ENCODE data around the gene PRND. TPM values are rescaled to one million over a fixed set of nuclear protein-coding genes. Genes with fewer than 3 reads are reported as not detected.

The PRND gene
- total and polyA plus RNA-seq, 2 of the 4 experiments (the other 2 are of a cell fraction), result not detected

DNA sequence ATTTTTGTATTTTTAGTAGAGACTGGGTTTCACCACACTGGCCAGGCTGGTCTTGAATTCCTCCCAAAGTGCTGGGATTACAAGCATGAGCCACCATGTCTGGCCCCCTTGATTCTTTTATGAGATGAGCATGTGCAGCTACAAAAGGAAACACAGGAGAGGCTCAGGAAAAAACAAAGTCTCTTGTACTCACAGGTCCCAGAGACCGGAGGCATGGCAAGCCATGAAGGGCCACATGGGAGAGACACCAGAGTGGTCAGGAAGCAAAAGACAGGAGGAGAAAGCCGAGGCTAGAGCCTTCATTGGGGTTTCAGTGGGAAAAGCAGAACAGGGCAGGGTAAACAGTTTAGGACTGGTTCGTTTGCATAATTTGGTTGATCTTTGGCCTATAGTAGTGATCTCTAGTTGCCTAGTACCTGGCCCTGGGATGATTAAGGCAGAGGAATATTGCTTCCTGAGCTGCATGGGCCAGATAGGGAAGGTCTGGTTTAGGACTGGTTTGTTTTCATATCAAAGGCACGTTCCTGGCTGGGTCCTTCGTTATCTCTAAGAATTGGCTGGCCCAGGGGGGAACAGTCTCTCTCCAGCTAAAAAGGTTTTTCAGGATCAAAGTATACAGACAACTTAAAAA is 48.2 kb upstream of the PRND start:
- no peak overlapping the region for H3K23ac ChIP-seq (ENCODE audit: low read depth, low read length)
- no peak for TF ChIP-seq RCOR1 (IDR thresholded peaks at IDR 0.05; ENCODE audit: insufficient replicate concordance, low read length)
- POLR2A ChIA-PET (ENCODE audit: unreplicated experiment), result no interaction called here
- DNase-seq, result no peak
- CTCF ChIA-PET, result interaction anchor here (1.0 kb wide), 1 partner anchor 21 kb away, joined by 3 read pairs; no protein-coding TSS in a partner anchor
- no peak for ATAC-seq (ENCODE audit: low read depth)
- intact Hi-C loops (cut with micrococcal nuclease), result no loop called here
- no peak overlapping the region for H3K4me3 ChIP-seq (ENCODE audit: insufficient read depth, low read depth, low read length)
- 75% methylated on average over 3 of the region's 5 CpGs; no CpG with 5 or more reads in 1 of the 2 experiments for WGBS, 2 experiments (ENCODE audit: extremely low coverage in 2 of 2, insufficient read length in 1 of 2)
- no peak overlapping the region for H2AK5ac ChIP-seq (ENCODE audit: low read depth, low read length)
- H4K20me1 ChIP-seq (ENCODE audit: insufficient read depth, low read length), result no peaks in the 10 kb centered on the region
- H3K14ac ChIP-seq (replicated peaks; ENCODE audit: low read depth, low read length), result no peak overlapping the region
- H3K27ac ChIP-seq (ENCODE audit: insufficient read depth, low read length), result no peak overlapping the region
- H2BK5ac ChIP-seq (ENCODE audit: low read depth, low read length, poor library complexity, severe bottlenecking), result no peak overlapping the region
- H4K5ac ChIP-seq (ENCODE audit: low read depth, low read length), result no peak overlapping the region
- no peak overlapping the region for H2BK120ac ChIP-seq (ENCODE audit: low read depth, low read length)
- H3K9me1 ChIP-seq (ENCODE audit: insufficient read depth, low read length), result 0 out of 2 replicates have a peak, but pooled peaks cover 5% of the 10 kb centered on the region
- H3K4me2 ChIP-seq (ENCODE audit: low read depth, low read length), result no peak overlapping the region
- no peak overlapping the region for H4K91ac ChIP-seq (ENCODE audit: insufficient read depth, low read depth, low read length)
- H4K8ac ChIP-seq (ENCODE audit: low read depth in 2 of 2, low read length in 2 of 2), result no peak overlapping the region
- no peak overlapping the region for H2AFZ ChIP-seq (replicated peaks; ENCODE audit: low read length, poor library complexity)
- dilution Hi-C loops (cut with HindIII; ENCODE audit: low sequenced_read_pairs, unreplicated experiment), result no loop called here
- H3K4me1 ChIP-seq (ENCODE audit: control insufficient read depth, insufficient read depth, low read length), result no peaks in the 10 kb centered on the region
- no peak overlapping the region for H2BK15ac ChIP-seq (ENCODE audit: low read depth, low read length)
- H3K56ac ChIP-seq (ENCODE audit: extremely low read depth, insufficient read depth, low read length), result no peak overlapping the region
- H3K36me3 ChIP-seq (ENCODE audit: control insufficient read depth, insufficient read depth, low read length), result no peaks in the 10 kb centered on the region
- in situ Hi-C loops (cut with MboI; ENCODE audit: low sequenced_read_pairs), result no loop called here
- H3K4ac ChIP-seq (ENCODE audit: low read depth, low read length), result no peak overlapping the region
- no peak overlapping the region for H3K18ac ChIP-seq (ENCODE audit: low read depth, low read length)
- no peak overlapping the region for H2AK9ac ChIP-seq (replicated peaks; ENCODE audit: low read depth, low read length, poor library complexity)
- H3K9me3 ChIP-seq (ENCODE audit: control insufficient read depth, insufficient read depth, low read length), result peaks cover 2% of the 10 kb centered on the region; the same call in 1 of the 2 replicates
- no peak overlapping the region for H2BK20ac ChIP-seq (ENCODE audit: low read depth, low read length)
- no peak overlapping the region for H3K9ac ChIP-seq (ENCODE audit: low read depth, low read length)
- H3K27me3 ChIP-seq (ENCODE audit: control insufficient read depth, insufficient read depth, low read length), result peaks cover 28% of the 10 kb centered on the region
- BruUV-seq (replicated peaks), result no TSS peak
- H3K79me1 ChIP-seq (ENCODE audit: low read depth in 1 of 2, low read length in 2 of 2), result no peaks in the 10 kb centered on the region

Measured in IMR-90 (cell line).